Stimulated activated CD4-positive, alpha-beta T cell treated with anti-CD3 and anti-CD28 coated beads, Interleukin-4, amount 100 ng/mL, for 48 hours (primary cell): ENCODE results near the gene TRAF1.
"Not testable (repeated sequence)": the region's sequence is repeated elsewhere in the genome, so short reads cannot be mapped to it uniquely, and the experiment has no call there.

Experiments used
- DNase-seq, 2 donors: peaks; one replicate each; pipeline ENCODE4 v3.0.0-alpha.2; 2020; ENCODE audit warnings: low read depth in 2 of 2

The TRAF1 gene, protein sequence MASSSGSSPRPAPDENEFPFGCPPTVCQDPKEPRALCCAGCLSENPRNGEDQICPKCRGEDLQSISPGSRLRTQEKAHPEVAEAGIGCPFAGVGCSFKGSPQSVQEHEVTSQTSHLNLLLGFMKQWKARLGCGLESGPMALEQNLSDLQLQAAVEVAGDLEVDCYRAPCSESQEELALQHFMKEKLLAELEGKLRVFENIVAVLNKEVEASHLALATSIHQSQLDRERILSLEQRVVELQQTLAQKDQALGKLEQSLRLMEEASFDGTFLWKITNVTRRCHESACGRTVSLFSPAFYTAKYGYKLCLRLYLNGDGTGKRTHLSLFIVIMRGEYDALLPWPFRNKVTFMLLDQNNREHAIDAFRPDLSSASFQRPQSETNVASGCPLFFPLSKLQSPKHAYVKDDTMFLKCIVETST

DNA sequence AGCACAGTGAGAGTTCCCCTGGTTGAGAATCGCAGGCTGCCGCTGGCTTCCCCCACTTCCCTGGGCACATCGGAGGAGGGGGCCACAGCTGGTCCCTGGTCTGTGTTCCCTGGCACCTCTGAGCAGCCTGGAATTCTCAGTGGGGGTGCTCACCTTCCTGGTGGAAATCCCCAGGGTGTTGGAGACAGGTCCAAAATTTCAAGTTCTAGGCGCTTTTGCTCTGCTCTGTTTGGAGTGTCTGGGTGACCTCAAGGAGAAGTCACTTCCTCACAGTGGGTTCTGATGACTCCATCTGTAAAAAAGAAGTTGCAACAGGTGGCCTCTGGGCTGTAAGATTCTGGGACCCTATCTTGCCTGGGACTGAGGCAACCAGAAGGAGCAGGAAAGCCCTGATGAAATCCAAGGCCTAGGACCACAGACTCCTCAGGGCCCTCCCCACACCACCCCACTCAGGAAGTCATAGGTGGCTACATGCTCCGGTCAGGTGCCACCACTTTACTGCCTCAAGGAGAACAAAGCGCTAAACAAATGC is at the start of gene TRAF1:
Gene TRAF1, minus strand, starts transcription at position 400 of the 532 bp plus-strand sequence. CDS start 721 bp downstream, outside the sequence.
- DNase-seq = no peak

DNA sequence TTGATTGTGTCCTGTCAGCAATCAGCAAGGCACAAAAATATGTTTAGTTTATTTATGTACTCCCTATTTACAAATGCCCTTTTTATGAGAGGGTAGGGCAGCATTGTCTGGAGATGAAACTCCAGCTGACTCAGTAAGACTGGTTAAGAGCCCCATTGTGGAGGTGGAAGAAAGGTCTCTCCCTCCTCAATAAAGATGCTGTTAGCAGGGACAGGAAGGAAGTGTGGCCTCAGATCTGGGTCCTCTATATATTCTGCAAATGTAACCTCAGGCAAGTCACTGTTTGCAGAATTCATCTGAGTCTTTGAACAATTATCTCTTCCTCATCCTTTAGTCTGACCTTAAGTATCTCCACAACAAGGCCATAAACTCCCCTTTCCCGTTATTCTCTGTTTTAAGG is 48.3 kb upstream of the TRAF1 start:
- no peak for DNase-seq

- no peak for DNase-seq
Measured at GRCh38 chr9:120974181-120974580, 47.6 kb upstream of the TRAF1 start.

DNA sequence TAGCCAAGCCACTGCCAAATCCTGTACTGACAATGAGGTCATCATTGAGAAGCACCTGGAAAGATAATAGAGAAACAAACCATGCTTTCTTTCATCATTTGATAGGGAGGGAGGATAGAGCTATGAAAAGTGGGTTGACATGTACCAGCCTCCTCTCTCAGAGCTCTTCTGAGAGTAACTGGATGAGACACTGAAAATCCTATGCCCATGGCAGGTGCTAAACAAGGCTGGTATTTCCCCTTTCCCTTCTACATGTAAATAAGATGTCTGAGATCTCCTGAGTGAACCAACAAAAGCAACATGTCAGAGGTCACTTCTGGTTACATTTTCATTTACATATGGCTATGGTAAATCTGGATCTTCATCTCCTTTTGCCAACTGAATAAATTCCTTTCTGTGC is 45.3 kb upstream of the TRAF1 start:
- no peak for DNase-seq

DNA sequence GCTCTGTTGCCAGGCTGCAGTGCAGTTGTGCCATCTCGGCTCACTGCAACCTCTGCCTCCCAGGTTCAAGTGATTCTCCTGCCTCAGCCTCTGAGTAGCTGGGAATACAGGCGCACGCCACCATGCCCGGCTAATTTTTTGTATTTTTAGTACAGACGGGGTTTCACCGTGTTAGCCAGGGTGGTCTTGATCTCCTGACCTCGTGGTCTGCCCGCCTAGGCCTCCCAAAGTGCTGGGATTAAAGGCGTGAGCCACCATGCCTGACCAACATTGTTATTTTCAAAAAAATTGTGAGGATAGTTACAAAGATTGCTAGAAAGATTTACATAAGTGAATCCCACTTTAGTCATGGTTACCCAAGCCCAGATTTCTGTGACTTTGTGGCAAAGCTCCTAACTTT is 44.9 kb upstream of the TRAF1 start:
- not testable (repeated sequence) for DNase-seq

DNA sequence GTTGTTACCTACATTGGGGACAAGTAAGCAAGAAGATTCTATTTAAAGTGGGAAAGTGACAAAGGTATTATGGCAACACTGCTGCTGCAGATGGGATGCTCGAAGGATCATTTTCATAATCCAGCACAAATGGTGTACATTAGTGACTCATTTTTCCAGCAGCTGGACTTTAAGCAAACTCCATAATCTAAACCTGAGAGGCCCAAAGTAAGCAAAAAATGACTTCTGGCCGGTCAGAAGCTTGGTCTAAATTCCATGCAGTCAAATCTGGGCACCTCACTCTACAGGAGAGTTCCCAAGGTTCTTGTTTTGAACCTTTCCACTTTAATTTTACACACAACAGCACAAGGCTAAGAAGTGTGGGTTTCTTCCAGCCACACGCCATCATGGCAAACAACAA is 43.6 kb upstream of the TRAF1 start:
- no peak for DNase-seq

DNA sequence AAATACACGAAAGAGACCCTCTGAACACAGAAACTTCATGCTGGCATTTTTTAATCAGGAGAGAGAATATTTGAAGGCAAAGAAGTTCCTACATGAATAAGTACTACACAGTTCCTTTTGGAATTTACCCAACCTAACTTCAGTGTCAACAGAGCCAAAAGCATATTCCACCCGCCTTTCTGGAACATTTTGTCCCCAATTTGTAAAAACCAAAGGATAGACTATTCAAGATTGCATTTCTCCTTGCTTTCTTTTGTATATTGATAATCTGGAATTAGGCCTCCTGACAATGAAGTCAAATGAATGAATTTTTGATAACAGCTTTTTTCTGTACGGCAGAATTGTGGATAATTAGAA is 39.4 kb upstream of the TRAF1 start:
- DNase-seq = no peak

- no peak for DNase-seq
Measured at GRCh38 chr9:120965344-120966012, 38.9 kb upstream of the TRAF1 start.

GRCh38 chr9:120961936-120962335 is 35.3 kb upstream of the TRAF1 start:
- no peak for DNase-seq

GRCh38 chr9:120960001-120960400 is 33.4 kb upstream of the TRAF1 start:
- no peak for DNase-seq

DNA sequence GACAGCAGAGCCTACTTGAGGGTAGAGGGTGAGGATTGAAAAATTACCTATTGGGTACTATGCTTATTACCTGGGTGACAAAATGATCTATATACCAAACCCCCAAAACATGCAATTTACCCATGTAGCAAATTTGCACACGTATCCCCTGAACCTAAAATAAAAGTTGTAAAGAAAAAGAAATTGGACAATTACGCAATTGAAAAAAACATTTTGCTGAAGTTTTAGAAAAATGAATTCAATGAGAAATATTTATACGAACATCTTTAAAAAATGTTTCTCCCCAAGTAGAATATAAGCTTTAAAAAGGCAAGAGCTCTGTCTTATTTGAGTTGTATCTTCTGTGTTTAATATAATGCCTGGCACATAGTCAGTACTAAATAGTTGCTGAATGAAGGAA is 30.3 kb upstream of the TRAF1 start:
- DNase-seq = no peak

- no peak for DNase-seq
Measured at GRCh38 chr9:120951960-120952618, 25.5 kb upstream of the TRAF1 start.

GRCh38 chr9:120950421-120951388 is 24.1 kb upstream of the TRAF1 start:
- no peak for DNase-seq

DNA sequence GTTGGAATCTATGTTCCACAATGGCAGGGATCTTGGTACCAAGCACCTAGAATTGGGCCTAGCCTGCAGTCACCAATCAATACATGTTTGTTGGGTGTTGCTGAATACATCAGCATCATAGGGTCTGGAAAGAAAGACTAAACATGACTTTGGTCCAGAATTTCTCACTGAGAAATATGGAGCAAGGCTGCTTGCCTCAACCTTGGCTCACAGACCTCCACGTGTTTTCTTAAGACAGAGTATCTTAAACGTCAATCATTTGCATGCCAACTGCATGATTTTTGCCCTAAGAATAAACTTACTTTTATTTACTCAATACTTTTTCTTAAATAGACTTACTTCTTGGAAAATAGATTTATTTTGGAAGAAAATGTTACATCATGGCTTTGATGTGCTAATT is 22.7 kb upstream of the TRAF1 start:
- no peak for DNase-seq

DNA sequence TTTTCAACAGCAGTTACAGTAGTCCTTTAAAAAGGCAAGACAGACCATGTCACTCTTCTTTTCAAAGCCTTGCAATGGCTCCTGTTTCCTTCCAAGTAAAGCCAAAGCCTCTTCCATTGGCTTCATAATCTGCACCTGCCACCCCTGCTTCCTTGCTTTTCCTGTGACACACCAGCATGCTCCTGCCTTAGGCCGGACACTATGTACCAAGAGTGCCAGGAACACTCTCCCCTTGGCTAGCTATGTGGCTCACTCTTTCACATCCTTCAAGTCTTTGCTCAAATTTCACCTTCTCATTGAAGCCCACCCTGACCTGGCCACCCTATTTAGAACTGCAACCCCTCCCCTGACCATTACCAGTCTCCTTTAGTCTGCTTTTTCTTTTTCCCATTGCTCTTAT is 22.2 kb upstream of the TRAF1 start:
- DNase-seq = no peak

GRCh38 chr9:120947222-120947621 is 20.6 kb upstream of the TRAF1 start:
- DNase-seq = no peak

DNA sequence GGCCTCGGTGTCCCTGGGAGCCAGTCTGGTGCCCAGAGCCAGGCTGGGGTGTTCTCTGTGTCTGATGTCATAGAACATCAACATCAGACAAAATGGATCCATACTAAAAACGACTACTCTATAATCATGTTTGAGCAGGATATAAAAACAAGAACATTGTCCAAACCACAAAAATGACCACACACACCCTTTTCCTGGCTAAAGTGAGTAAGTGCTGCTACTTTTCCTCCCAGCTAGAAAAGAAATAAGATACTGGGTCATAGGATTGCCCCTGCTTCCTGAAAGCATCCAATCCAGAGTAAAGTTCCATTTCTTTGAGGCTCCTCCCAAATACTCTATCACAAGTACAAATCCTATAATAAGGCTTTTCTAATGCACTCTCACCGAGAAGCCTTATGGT is 19.7 kb upstream of the TRAF1 start:
- DNase-seq = no peak

DNA sequence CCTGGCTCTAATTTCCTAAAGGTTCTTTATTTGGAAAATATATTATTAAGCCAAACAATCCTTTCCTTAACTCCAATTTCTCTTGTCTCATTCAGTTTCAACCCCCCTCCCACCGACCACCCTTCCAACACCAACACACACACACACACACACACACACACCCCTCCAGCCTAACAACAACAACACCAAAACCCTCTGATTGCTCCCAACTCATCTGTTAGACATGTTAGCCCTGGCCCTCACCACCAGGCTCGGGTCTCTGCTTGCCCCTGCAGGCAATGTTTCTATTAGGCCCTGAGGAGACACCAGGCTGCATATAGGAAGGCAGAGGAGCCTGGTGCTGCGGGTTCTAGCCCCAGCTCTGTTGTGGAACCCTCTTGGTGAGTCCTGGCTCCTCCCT is 18.4 kb upstream of the TRAF1 start:
- DNase-seq = no peak

DNA sequence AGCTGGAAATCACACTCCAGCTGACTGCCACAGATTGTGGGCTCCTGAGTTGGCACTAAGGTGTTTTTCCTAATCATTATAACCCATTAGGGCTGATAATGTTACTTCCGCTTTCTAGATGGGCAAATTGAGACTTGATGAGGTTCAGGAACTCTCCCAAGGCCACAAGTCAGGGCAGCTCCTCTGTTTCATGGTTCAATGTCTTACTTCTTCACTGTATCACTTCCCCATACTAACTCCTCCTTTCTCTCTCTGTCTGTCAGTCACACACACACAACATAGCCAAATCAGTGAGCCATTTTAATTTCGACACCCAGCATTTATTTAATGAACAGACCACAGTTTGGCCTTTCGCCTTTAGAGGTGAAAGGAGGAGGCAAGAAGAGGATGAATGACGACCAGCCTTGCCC is 17.8 kb upstream of the TRAF1 start:
- DNase-seq = no peak

GRCh38 chr9:120942186-120943001 is 15.8 kb upstream of the TRAF1 start:
- DNase-seq = no peak
